AG20443 (cell line): ENCODE measurements around the gene NFS1.
"Not testable (repeated sequence)": the region's sequence is repeated elsewhere in the genome, so short reads cannot be mapped to it uniquely, and the experiment has no call there.

ENCODE experiments used
- DNase-seq: peaks from one replicate; pipeline ENCODE4 v3.0.0; 2012; ENCODE audit warnings: low spot score, mixed read lengths

NFS1 gene

DNA sequence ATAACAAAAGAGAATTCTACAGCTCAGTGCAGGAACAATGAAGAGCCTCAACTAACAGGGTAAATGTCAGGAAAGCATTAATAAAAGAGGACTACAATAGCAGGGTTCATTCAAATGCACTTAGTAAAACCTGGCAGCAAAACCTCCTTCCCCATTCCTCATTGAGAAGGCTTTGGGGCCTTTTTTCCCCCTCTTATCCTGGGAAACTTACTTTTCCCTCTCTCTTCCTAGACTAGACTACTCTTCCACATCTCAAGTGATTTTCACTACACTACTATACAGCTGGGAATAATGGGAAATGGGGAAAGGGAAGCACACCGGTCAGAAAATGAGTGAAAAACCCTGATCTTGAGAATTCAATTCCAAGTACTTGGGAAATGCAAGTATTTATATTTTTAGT, 10.1 kb upstream of the NFS1 start:
- DNase-seq = no peak

DNA sequence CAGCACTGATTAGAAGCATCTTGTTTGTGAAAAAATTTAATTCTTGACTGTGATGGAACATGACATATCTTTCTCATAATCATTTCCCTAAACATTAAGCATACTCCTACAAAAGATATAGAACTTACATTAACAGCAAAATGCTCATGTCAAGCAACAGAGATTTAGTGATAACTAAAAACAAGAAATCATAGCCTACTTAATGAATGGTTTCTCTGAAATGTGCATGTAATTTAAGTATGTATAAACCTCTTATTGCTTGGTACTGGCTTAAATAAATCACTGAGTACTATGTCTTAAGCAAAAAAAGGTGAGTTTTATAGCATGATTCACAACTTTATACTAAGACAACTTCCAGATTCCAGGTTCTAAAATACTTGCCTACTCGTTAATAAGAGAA, 9.3 kb upstream of the NFS1 start:
- DNase-seq = no peak

DNA sequence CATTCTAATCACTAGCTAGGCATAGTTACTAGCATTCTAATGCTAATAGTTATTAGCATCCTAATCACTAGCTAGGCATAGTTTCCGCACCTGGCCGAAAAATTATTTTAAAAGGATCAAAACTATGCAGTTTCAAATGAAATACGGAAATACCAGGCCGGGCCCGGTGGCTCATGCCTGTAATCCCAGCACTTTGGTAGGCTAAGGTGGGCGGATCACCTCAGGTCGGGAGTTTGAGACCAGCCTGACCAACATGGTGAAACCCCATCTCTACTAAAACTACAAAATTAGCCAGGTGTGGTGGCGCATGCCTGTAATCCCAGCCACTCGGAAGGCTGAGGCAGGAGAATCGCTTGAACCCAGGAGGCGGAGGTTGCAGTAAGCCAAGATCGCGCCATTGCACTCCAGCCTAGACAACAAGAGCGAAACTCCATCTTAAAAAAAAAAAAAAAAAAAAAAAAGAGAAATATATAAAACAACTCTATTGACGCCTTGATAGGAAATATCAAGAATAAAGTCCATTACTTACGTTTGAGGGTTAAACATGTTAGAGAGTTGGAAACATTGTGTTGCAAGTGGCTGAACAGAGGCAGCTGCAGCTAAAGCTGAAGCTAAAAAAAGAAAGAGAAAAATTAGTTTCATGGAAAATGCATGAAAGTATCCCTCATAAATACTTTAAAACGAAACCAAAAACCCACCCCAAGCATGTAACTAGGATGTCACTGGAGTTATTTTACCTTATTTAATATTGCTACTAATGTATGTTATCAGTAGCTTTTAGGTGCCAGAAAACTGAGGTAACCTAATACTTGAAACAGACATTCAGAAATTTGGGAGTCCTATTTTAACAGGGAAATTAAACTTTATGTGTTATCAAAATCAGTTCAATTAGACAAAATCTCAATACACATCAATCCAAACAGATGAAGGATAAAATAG, 7.7 kb upstream of the NFS1 start:
- DNase-seq = not testable (repeated sequence)

DNA sequence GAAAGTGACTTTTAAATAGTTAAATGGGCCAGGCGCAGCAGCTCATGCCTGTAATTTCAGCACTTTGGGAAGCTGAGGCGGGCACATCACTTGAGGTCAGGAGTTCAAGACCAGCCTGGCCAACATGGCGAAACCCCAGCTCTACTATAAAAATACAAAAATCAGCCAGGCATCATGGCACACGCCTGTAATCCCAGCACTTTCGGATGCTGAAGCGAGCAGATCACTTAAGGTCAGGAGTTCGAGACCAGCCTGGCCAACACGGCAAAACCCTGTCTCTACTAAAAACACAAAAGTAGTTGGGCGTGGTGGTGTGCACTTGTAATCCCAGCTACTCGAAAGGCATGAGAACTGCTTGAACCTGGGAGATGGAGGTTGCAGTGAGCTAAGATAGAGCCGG, 6.7 kb upstream of the NFS1 start:
- DNase-seq = not testable (repeated sequence)

DNA sequence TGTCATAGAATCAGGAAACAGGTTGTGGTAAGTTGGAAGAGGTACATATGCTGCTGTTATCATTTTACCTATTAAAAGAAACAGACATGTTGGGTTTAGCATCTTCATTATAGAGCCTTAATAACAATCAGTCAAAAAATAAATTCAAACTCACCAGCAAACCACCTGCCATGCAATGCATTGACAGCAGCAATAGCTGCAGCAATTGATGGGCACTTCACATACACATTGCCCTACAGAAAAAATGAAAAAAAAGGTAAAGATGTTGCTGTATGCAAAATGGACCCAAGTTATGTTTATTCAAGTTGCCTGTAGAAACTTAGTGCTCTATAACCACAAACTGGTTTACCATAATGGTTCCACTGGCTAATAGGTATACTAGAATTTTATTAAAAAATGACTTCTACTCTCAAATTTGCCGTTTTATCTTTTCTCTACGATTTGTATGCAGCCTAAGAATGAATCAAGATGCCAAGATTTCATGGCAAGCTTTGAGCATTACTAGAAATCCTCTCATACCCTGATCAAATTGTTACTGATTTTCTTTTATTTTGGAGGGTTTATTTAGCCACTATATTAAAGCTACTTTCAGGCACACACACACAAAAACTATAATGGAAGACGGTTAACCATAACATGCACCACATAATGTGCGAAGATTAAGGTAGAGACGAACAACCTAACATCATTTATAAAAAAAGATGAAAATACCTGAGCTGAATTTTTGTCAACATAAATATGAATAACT, 5.5 kb upstream of the NFS1 start:
- no peak for DNase-seq

DNA sequence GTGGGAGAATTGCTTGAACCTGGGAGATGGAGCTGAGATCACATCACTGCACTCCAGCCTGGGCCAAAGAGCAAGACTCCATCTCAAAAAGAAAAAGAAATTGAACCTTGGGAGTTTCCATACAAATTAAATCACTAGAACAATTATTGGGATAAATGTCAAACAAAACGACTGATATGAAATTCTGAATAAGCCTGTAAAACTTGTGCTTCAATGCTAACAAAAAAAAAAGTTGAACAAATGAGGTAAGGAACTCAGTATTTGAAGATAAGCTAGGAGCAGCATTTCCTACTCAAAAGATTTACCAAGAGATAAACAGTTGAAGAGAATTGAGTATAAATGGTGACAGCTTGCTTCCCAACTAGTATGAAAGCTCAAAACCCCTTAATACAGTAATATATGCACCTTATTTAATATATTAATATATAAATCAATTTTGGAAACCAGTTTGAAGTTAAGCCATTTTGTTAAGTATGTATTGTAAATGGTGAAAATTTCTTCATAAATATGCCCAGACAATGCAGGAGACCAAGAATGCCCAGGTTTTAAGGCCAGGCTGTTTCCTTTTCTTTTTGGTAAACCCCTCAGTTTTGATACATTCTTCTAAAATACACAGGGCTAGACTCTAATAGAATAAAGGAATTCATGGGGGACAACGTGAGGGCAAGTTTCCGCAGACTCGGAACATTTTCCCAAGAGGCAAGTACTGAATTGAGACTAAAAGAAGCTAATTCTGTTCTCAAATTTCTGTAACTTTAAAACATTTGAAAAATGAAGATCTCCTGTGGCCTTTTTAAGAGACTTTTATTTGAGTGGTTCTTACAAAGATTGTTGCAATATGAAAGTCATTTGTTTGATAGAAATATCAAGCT, 3.9 kb upstream of the NFS1 start:
- no peak for DNase-seq

DNA sequence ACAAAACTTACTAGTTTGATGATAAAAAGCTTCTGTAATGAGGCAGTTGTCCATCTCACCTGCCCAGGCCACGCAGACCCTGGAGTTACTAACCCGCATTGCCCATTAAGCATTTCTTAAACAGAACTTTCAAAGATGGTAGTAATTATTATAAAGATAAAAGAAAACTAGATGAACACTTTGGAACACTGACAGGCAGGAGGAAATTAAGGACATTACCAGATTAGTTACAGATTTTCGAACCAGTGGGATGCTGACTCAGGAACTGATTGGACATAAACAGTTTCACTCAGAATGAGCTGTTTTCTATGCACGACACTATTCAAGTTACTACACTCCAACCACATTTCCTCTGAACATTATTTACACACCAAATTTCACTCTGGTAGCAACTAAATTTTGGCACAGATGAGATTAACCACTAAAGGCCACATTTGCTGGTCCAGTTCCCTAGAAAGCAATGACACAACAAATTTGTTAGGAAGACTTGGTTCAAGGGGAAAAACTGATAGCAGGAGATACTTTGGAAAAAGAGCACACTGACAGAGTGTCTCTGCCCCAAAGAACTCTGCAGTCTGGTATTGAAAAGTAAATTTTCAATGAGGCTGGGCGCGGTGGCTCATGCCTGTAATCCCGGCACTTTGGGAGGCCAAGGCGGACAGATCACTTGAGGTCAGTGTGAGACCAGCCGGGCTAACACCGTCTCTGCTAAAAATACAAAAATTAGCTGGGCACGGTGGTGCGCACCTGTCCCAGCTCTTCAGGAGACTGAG, 3.1 kb upstream of the NFS1 start:
- peak; percentile 45 for DNase-seq

DNA sequence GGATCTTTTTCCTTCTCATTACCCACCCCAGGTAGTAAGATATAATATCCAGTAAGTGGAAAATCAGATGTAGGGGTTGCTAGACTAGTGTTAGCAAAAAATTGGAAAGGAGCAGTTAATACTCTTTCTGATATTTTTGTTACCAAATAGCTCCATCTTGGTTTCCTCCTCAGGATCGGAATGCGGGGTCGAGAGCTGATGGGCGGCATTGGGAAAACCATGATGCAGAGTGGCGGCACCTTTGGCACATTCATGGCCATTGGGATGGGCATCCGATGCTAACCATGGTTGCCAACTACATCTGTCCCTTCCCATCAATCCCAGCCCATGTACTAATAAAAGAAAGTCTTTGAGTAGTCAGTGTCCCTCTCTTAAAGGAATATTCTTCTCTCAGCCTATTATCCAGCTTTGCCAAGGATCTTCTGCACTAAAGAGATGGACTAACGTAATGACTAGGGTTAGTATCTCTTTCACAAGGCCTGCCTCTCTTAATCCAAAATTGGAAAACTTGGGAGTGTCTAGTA, 1.5 kb upstream of the NFS1 start:
- no peak for DNase-seq

DNA sequence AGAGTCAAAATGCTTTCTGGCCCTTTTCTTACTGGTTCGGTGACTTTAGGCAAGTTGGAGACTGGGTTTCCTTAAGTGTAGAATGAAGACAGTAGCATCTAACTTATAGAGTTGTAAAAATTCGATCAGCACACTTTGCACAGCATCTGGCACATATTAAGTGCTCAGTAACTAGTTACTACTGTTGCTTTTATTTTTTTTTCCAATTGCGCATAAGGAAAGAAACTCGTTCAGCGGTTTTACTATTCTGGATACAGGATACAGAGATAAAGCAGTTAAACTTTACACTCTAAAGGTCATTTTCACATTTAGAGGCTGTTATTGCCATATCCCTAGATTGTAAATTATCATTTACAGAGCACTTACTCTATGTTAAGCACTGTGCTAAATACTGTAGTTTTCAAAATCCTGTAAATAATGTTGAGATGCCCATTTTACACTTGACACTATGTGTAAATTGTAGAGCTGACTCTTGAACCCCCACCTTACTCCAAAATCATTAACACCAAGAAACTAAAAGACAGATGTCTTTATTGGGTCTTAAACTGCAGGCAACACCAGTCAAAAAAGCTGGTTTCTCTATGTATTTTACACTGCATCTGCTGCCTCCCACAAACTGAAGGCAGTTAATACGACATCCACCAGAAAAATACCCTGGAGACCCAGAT, 939 bp upstream of the NFS1 start:
- DNase-seq = no peak

DNA sequence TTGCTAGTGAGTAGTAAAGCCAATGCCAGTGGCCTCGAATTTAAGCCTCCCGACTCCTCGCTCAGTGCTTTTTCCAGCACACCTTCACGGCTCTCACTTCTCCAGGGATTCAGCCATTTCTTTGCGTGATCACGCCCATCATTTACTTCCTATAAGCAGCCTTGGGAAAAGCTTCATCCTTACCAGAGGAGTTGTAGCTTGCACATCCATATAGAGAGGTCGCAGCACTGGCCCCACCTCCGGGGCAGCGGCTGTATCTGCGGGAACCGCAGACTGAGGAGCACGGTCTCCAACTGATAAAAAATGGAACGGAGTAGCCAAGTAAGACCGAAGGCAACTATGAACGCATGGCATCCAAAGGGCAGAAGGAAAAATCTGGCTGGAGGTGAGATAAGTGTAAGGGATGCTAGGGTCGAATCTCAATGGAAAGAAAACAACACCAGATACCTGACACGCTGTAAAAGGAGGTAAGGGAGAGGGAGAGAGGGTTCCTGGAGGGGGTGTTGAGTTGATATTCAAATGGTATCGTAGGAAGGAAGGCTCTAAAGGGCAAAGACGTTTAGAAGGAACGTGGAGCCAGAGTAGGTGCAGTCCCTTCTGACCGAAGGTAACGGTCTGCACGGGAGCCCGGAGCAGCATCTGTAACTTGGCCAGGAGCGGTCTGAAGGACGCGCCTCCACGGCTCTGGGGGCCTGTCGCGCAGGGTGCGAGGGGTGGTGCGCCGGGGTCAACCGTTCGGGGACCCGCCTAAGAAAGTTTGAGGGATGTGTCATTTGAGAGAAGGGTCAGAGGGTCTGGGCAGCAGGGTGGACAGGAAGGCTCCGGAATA, 640 bp downstream of the NFS1 start:
- peak; percentile 30 for DNase-seq

DNA sequence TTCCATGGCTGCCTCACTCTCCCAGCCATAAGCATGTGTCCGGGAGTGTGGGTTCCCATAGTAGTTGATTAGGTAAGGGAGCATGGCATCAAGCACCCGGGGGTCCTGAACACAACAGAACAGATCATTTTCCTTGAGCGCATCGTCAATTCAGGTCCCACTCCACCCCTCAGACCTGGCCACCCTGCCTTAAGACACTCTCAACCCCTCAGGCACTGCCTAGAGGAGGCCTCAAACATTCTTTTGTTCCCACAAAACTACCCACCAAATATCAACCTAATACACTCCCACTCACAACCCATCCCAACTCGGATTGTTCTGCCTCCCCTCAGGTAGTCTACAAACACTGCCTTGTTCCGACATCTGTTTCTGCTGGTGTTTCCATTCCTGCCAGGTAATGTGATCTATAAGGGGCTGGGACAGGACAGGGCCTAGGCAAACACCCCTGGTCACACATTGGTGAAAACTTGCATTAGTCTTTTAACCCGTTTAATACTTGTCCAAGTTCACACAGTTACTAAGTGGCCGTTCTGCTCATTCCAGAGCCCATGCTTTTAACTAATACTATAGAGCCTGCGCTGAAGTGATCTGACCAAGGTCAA, 1.4 kb downstream of the NFS1 start:
- no peak for DNase-seq

DNA sequence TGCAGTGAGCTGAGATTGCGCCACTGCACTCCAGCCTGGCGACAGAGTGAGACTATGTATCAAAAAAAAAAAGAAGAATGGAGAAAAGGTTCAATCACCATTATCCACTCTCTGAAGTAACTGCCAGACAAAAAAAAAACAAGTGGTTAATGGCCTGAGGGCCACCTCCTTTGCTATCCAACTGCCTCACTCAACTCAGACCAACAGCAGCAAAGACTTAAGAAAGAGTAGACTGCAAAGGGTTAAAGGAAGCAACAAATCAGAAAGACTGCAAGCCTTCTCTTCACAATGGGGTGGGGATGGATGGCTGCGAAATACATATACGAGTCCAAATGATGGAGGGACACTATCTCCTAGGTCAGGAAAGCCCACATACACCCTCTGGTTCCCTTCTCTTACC, 3.2 kb downstream of the NFS1 start:
- no peak for DNase-seq

DNA sequence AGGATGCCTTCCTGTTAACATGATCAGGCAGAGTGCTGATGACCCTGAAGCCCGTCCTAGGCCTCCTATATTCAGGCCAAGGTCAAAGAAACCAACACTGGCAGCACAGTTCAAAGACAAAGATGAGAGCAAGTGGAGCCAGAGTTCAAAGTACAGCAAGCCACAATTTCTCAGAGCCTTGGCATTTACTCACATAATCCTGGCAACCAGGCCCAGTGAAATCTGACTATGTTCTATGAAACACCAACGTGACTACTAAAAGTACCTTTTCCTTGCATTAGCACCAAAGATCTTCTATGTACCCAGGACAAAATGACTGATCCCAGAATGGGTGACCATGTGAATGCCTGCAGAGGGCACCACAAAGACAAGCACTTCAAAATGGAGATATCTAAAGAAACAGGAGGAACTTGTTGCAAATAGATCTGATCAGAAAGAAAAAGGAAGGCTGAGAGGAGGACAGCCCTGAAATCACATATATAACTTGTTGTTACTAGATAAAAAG, 3.9 kb downstream of the NFS1 start:
- DNase-seq = no peak

DNA sequence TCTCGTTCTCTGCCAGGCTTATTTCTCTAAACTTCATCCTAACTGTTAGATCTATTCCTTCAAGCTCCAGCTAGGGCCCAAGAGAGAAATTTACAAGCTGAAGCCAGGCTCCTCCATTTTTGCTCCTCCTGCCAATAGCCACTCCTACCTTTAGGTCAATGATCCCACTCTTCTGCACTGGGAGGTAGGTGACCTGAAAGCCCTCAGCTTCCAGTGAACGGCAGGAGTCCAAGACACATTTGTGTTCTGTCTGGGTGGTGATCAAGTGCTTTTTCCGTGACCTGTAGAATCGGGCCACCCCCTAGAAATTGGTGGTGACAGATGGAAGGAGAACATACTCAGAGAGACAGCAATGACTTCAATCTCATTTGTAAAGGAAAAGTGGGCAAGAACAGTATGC, 8.9 kb downstream of the NFS1 start:
- no peak for DNase-seq

DNA sequence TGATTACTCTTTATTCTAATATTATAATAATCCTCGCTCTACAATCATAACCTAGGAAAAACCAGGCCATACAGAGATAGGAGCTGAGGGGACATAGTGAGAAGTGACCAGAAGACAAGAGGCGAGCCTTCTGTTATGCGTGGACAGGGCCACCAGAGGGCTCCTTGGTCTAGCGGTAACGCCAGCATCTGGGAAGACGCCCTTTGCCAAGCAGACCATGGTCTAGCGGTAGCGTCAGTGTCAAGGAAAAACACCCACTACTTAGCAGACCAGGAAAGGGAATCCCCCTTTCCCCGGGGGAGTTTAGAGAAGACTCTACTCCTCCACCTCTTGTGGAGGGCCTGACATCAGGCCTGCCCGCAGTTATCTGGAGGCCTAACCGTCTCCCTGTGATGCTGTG, 12.3 kb downstream of the NFS1 start:
- DNase-seq = not testable (repeated sequence)

DNA sequence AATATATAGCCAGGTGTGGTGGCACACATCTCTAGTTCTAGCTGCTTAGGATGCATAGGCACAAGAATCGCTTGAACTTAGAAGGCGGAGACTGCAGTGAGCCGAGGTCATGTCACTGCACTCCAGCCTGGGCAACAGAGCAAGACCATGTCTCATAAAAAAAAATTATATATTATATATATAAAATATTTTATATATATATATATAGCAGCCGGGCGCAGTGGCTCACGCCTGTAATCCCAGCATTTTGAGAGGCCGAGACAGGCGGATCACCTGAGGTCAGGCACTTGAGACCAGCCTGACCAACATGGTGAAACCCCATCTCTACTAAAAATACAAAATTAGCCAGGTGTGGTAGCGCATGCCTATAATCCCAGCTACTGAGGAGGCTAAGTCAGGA, 13.8 kb downstream of the NFS1 start:
- DNase-seq = not testable (repeated sequence)

DNA sequence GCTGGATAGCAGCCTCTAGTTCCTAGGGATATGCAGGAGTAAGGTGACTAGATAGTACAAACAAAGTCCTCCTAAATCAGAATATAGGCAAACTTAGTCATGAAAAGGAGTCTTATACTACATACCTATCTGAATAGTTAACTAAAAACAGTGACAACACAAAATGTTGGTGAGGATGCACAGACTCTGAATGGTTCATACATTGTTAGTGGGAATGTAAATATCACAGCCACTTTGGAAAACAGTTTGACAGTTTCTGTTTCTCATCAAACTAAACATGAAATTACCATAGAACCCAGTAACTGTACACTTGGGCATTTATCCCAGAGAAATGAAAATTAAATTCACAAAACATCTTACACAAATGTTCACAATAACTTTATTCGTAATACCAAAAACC, 17.2 kb downstream of the NFS1 start:
- no peak for DNase-seq

DNA sequence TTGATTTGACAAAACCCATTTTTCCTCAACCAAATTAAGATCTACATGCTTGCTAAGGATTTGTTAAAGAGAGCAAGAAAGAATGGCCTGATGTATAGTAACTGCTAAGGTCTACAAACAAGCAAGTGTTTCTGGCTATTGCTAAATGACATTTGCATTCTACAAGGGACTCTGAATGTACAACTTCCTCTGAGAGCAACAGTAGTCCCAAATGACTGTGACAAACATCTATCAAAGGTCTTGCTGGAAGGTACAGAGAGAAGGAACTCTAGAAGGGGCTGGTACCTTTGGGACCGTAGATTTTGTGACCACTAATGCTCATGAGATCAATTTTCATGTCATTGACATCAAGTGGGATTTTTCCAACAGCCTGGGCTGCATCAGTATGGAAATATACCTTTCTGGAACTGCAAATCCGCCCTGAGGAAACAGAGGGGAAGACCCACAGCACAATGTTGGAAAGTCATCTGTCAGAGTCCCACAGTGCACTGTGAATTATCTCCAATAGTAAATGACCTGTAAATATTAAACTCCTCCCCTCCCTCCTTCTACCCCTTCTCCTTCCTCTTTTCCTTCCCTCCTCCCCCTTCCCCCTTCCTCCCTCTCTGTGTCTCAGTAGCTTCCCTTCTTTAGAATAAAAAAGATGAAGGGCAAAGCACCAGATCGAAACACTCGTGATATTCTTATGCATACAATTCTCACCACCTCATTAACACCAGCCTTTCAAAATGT, 18.5 kb downstream of the NFS1 start:
- DNase-seq = no peak

DNA sequence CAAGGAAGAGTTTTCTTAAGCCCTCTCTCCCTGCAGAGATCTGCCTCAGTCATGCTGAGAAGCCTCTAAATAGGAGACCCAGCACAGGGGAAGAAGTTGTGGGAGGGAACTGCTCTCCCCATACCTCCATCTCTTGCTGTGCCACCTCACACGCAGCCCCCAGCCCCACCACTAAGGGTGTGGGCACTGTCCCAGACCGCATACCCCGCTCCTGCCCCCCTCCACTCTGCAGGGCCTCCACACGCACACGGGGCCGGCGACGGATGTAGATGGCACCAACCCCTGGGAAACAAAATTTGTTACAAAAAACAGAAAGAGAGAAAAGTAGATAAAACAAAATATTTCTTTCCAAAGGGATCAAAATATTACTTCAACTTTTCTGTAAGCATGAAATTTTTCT, 24.2 kb downstream of the NFS1 start:
- no peak for DNase-seq
